GM12878 (cell line): ENCODE data around the gene GNPTAB. TPM values are rescaled to one million over a fixed set of nuclear protein-coding genes. Genes with fewer than 3 reads are reported as not detected.

ENCODE experiments used
- ATAC-seq: fragments of 200-7000 bp; cut with Tn5 transposase; 3 replicates; pipeline ENCODE4 v1.9.1; 2020; ENCODE audit warnings: mild to moderate bottlenecking, moderate library complexity
- BruUV-seq: library from RNA; stranded (reverse); fragments of 400-500 nt; replicated peaks from 2 replicates; lab custom pipeline; 2021; lab: Mats Ljungman, UMichigan
- CTCF ChIA-PET: fragments of 300-600 bp; sonication (Branson Sonifier 250); formaldehyde crosslinking; extraction: SDS; loops from one replicate; lab custom pipeline; 2021; ENCODE audit warnings: inconsistent platforms; lab: Yijun Ruan, JAX
- POLR2A ChIA-PET: fragments of 350-600 bp; formaldehyde crosslinking; extraction: SDS; loops from one replicate; lab custom pipeline; 2021; ENCODE audit warnings: inconsistent platforms; lab: Charles Lee
- RAD21 ChIA-PET: fragments of 300-600 bp; sonication (Branson Sonifier 250); formaldehyde crosslinking; loops from one replicate; lab custom pipeline; 2023; ENCODE audit warnings: antibody characterized with exemption; ENCODE audit not compliant: unreplicated experiment; lab: Charles Lee
- SMC1A ChIA-PET: fragments of 300-600 bp; sonication (Branson Sonifier 250); formaldehyde crosslinking; loops from one replicate; lab custom pipeline; 2023; ENCODE audit not compliant: unreplicated experiment, uncharacterized antibody; lab: Charles Lee
- DNase-seq: peaks from one replicate; pipeline ENCODE4 v3.0.0-alpha.2; 2011; ENCODE audit warnings: low read depth, low spot score
- FAIRE-seq: peaks from 3 replicates; lab custom pipeline; 2011; peaks lifted over from hg19 to GRCh38; lab: Jason Lieb, UNC
- H2AFZ ChIP-seq: 2 replicates; pipeline ENCODE4 v1.6.0; 2011; ENCODE audit warnings: low read depth, low read length, control low read depth; ENCODE audit not compliant: control insufficient read depth
- H3K27ac ChIP-seq: 2 replicates; pipeline ENCODE4 v1.5.1; 2011; ENCODE audit warnings: control low read depth; ENCODE audit not compliant: control insufficient read depth, insufficient read depth
- H3K27me3 ChIP-seq, 2 experiments: replicated peaks in 1 of 2; 2 replicates each; pipeline versions ENCODE4 v1.6.0 to v1.6.1; 2011; ENCODE audit warnings: low read length in 1 of 2; ENCODE audit not compliant: control insufficient read depth in 2 of 2, insufficient read depth in 2 of 2
- H3K36me3 ChIP-seq, 2 experiments: 2 replicates each; pipeline ENCODE4 v1.5.1; 2011; ENCODE audit warnings: low read length in 1 of 2; ENCODE audit not compliant: control insufficient read depth in 2 of 2, insufficient read depth in 2 of 2
- H3K4me1 ChIP-seq: 2 replicates; pipeline ENCODE4 v1.6.1; 2011; ENCODE audit warnings: mild to moderate bottlenecking, low read length, moderate library complexity, mixed read lengths; ENCODE audit not compliant: control insufficient read depth, insufficient read depth
- H3K4me2 ChIP-seq: 2 replicates; pipeline ENCODE4 v1.6.0; 2011; ENCODE audit warnings: control low read depth; ENCODE audit not compliant: control insufficient read depth, insufficient read depth
- H3K4me3 ChIP-seq: fragments of 200-600 bp; sonication (generic); 2 replicates; pipeline ENCODE4 v1.5.1; 2016
- H3K79me2 ChIP-seq: 2 replicates; pipeline ENCODE4 v1.6.0; 2011; ENCODE audit warnings: low read length; ENCODE audit not compliant: control insufficient read depth, insufficient read depth
- H3K9ac ChIP-seq: 2 replicates; pipeline ENCODE4 v1.8.0; 2011; ENCODE audit warnings: low read length, control low read depth, mixed read lengths; ENCODE audit not compliant: control insufficient read depth, insufficient read depth
- H3K9me3 ChIP-seq: replicated peaks from 3 replicates; pipeline ENCODE4 v1.5.1; 2011; ENCODE audit warnings: mild to moderate bottlenecking, low read length; ENCODE audit not compliant: control insufficient read depth, insufficient read depth
- H4K20me1 ChIP-seq: 2 replicates; pipeline ENCODE4 v1.6.0; 2011; ENCODE audit not compliant: control insufficient read depth, insufficient read depth
- ASH2L ChIP-seq: fragments of 300-600, 200-600 bp; sonication (generic); IDR thresholded peaks from 2 replicates; pipeline ENCODE4 v1.6.1; 2017; ENCODE audit warnings: low read depth, mild to moderate bottlenecking, borderline replicate concordance
- CTCF ChIP-seq, 3 experiments: IDR thresholded peaks in 2 of 3; conservative IDR thresholded peaks in 1 of 3; 2 replicates each; pipeline ENCODE4 v1.5.1; 2011; ENCODE audit warnings: low read depth in 3 of 3, low read length in 3 of 3, mild to moderate bottlenecking in 3 of 3, control low read depth in 2 of 3, moderate library complexity in 2 of 3, inconsistent platforms in 1 of 3, mixed read lengths in 1 of 3; ENCODE audit not compliant: control insufficient read depth in 2 of 3, insufficient read depth in 1 of 3; ENCODE audit errors: extremely low read depth in 1 of 3
- E2F4 ChIP-seq: IDR thresholded peaks from 2 replicates; pipeline ENCODE4 v1.6.1; 2012; ENCODE audit warnings: low read depth, low read length, improper control_type of control experiment
- E4F1 ChIP-seq: fragments of 450-650 bp; IDR thresholded peaks from 2 replicates; pipeline ENCODE4 v1.6.1; 2018; ENCODE audit warnings: borderline replicate concordance, mild to moderate bottlenecking; ENCODE audit not compliant: partially characterized antibody
- FOXM1 ChIP-seq: IDR thresholded peaks from 2 replicates; pipeline ENCODE4 v1.6.1; 2012; ENCODE audit warnings: low read depth, mild to moderate bottlenecking, inconsistent platforms, low read length, moderate library complexity
- KAT2A ChIP-seq: conservative IDR thresholded peaks from 2 replicates; pipeline ENCODE4 v1.6.1; 2011; ENCODE audit warnings: low read depth, low read length; ENCODE audit not compliant: control insufficient read depth
- RAD21 ChIP-seq: IDR thresholded peaks from 2 replicates; pipeline ENCODE4 v1.6.1; 2011; ENCODE audit warnings: mild to moderate bottlenecking, low read depth, low read length, moderate library complexity; ENCODE audit not compliant: insufficient read depth
- RB1 ChIP-seq: fragments of 450-650 bp; formaldehyde crosslinking; IDR thresholded peaks from 2 replicates; pipeline ENCODE4 v1.6.1; 2017; ENCODE audit warnings: mild to moderate bottlenecking, borderline replicate concordance
- RUNX3 ChIP-seq: IDR thresholded peaks from 2 replicates; pipeline ENCODE4 v1.6.1; 2012; ENCODE audit warnings: low read length, inconsistent platforms
- SMC3 ChIP-seq: IDR thresholded peaks from 2 replicates; pipeline ENCODE4 v1.6.1; 2011; ENCODE audit warnings: low read length, improper control_type of control experiment, borderline replicate concordance
- SRF ChIP-seq, 2 experiments: IDR thresholded peaks; 2 replicates each; pipeline ENCODE4 v1.6.1; 2011; ENCODE audit warnings: low read depth in 2 of 2, low read length in 2 of 2, mild to moderate bottlenecking in 1 of 2, moderate library complexity in 1 of 2
- YY1 ChIP-seq: IDR thresholded peaks from 2 replicates; pipeline ENCODE4 v1.6.1; 2011; ENCODE audit warnings: low read depth, mild to moderate bottlenecking, low read length
- WGBS: methylation state at CpG from one replicate; pipeline ENCODE4 v1.1.6; 2016; ENCODE audit warnings: low lambda C conversion rate; ENCODE audit not compliant: insufficient replicate concordance, insufficient coverage; ENCODE audit errors: missing lambda C conversion rate; 5-methylcytosine and 5-hydroxymethylcytosine counted together
- in situ Hi-C: fragments of 300-500 bp; cut with MboI; formaldehyde crosslinking; loops from 9 replicates; pipeline ENCODE4 v1.14.3; 2018; ENCODE audit warnings: mixed read lengths
- intact Hi-C: fragments of 100-400 bp; cut with micrococcal nuclease; formaldehyde crosslinking; loops from one replicate; pipeline ENCODE4 v1.14.2; 2022; ENCODE audit not compliant: unreplicated experiment
- polyA plus RNA-seq, 11 experiments: library from polyadenylated mRNA; depleted of rRNA in 4 of 11; unstranded in 6 of 11; stranded (reverse) in 5 of 11; fragments of >200 nt; fragmentation: Nextera tagmentation in 4 of 11; fragmentation: Illumina TruSeq in 1 of 11; extraction: Ambion mirVana in 4 of 11; extraction: Trizol in 1 of 11; gene quantifications; 1 replicate in 1 of 11; 2 replicates in 10 of 11; pipeline versions ENCODE4 v1.2.1 to v1.2.3, GENCODE V29; 2011 to 2016; ENCODE audit warnings: inconsistent platforms in 2 of 11, missing spikeins in 2 of 11, low read depth in 1 of 11
- total RNA-seq, 4 experiments: library from RNA; depleted of rRNA in 3 of 4; stranded (reverse); fragments of >200 nt in 3 of 4; fragmentation: Illumina TruSeq in 1 of 4; extraction: Trizol in 1 of 4; gene quantifications; 2 replicates each; pipeline versions ENCODE4 v1.2.1 to v1.2.3, GENCODE V29; 2013 to 2021

GNPTAB gene
- total and polyA plus RNA-seq, 10 of the 15 experiments (the other 5 are each of a cell fraction or from before 2014, with no cell fraction given), result 9.8 to 38.9 (median 35.3) TPM

GRCh38 chr12:101773650-101774162, 57.1 kb downstream of the GNPTAB start:
- no peak overlapping the region for H3K4me2 ChIP-seq
- no peaks in the 10 kb centered on the region for H4K20me1 ChIP-seq
- RAD21 ChIA-PET, result interaction anchor here (0.6 to 3.1 kb wide), 23 partner anchors 12 to 1038 kb away, joined by 3 to 142 read pairs (median 4); partner anchors contain the start of genes ARL1, DRAM1 and GNPTAB
- H2AFZ ChIP-seq, result no peak overlapping the region
- in situ Hi-C loops, result loop anchor here (10.0 kb wide), 1 partner anchor 61 kb away; the partner anchor contains the start of gene GNPTAB
- SMC1A ChIA-PET, result interaction anchor here (0.7 to 3.7 kb wide), 31 partner anchors 13 to 1038 kb away, joined by 3 to 123 read pairs (median 4); partner anchors contain the start of gene GNPTAB
- no peaks in the 10 kb centered on the region for H3K4me1 ChIP-seq
- H3K27me3 ChIP-seq, result no peaks in the 10 kb centered on the region
- CTCF ChIA-PET, result interaction anchor here (0.6 to 8.2 kb wide), 32 partner anchors 8 to 1106 kb away, joined by 3 to 179 read pairs (median 4); partner anchors contain the start of genes ARL1 and GNPTAB
- no TSS peak for BruUV-seq
- H3K79me2 ChIP-seq, result no peaks in the 10 kb centered on the region
- H3K9ac ChIP-seq, result no peak overlapping the region
- peak; percentile 81 for FAIRE-seq
- TF ChIP-seq RAD21 (peak; percentile 96), RUNX3 (peak; percentile 51; the same call in 1 of the 2 replicates), SRF (IDR thresholded peaks at IDR 0.05; ENCODE audit: low read depth in 2 of 2, low read length in 2 of 2) (0 out of 4 replicates have a peak, but pooled peaks of 1 of the 2 experiments have one; percentile 31), E2F4 (no peak), SMC3 (peak; percentile 91), KAT2A (no peak), RB1 (0 out of 2 replicates have a peak, but pooled peaks have one; percentile 40), E4F1 (no peak), CTCF (IDR thresholded peaks at IDR 0.05 in 2 of 3, conservative IDR thresholded peaks at IDR 0.05 in 1 of 3; ENCODE audit: control insufficient read depth in 2 of 3, extremely low read depth in 1 of 3, insufficient read depth in 1 of 3, low read depth in 3 of 3, low read length in 3 of 3) (peak; percentile 80 to 93 (median 91)), FOXM1 (0 out of 2 replicates have a peak, but pooled peaks have one; percentile 46), YY1 (peak; percentile 61), ASH2L (no peak)
- 48% methylated on average over 2 of the region's 2 CpGs for WGBS
- intact Hi-C loops, result loop anchor here (1.0 to 10.0 kb wide), 6 partner anchors 57 to 1041 kb away; partner anchors contain the start of genes GNPTAB and WASHC3
- H3K36me3 ChIP-seq, result peaks cover 5 to 9% of the 10 kb centered on the region in 2 experiments
- DNase-seq, result peak; percentile 41
- no peak overlapping the region for H3K27ac ChIP-seq
- no peak overlapping the region for H3K4me3 ChIP-seq
- POLR2A ChIA-PET, result interaction anchor here (1.0 kb wide), 2 partner anchors 56 to 67 kb away, joined by 3 to 8 read pairs; no protein-coding TSS in a partner anchor
- ATAC-seq, result peak; percentile 91
- H3K9me3 ChIP-seq, result no peaks in the 10 kb centered on the region; the same call in 2 of the 3 replicates
